Heart left ventricle (tissue), 16 donors: ENCODE measurements around the gene GET3. TPM values are rescaled to one million over a fixed set of nuclear protein-coding genes. Genes with fewer than 3 reads are reported as not detected.
A peak's percentile ranks its signal among the peaks of the same experiment; 100 is the strongest.

Source experiments
- ATAC-seq, 4 donors: fragments of 200-7000 bp; cut with Tn5 transposase; one replicate each; pipeline ENCODE4 v1.9.1; 2020 to 2022; ENCODE audit warnings: moderate library complexity in 4 of 4, mild to moderate bottlenecking in 3 of 4, moderate number of reproducible peaks in 1 of 4
- DNase-seq, 5 donors: peaks; one replicate each; pipeline ENCODE4 v3.0.0-alpha.2; 2020
- H3K27ac ChIP-seq, 12 donors: fragments of 200-600 bp; sonication (generic) in 4 of 12; one replicate each; pipeline versions ENCODE4 v1.5.0 to v1.8.0; 2016 to 2022; ENCODE audit warnings: mild to moderate bottlenecking in 2 of 12
- H3K27me3 ChIP-seq, 9 donors: fragments of 200-600 bp; sonication (generic) in 2 of 9; one replicate each; pipeline versions ENCODE4 v1.5.1 to v1.8.0; 2016 to 2022; ENCODE audit warnings: mild to moderate bottlenecking in 3 of 9
- H3K36me3 ChIP-seq, 9 donors: fragments of 200-600 bp; sonication (generic) in 2 of 9; one replicate each; pipeline versions ENCODE4 v1.5.0 to v1.8.0; 2018 to 2022; ENCODE audit warnings: mild to moderate bottlenecking in 2 of 9
- H3K4me1 ChIP-seq, 12 donors: fragments of 200-600 bp; sonication (generic) in 4 of 12; one replicate each; pipeline versions ENCODE4 v1.5.0 to v1.8.0; 2016 to 2022; ENCODE audit warnings: mild to moderate bottlenecking in 3 of 12
- H3K4me3 ChIP-seq, 12 donors: fragments of 200-600 bp; sonication (generic) in 4 of 12; one replicate each; pipeline versions ENCODE4 v1.5.0 to v1.8.0; 2017 to 2022; ENCODE audit warnings: mild to moderate bottlenecking in 9 of 12, moderate library complexity in 4 of 12
- H3K9me3 ChIP-seq, 12 donors: fragments of 200-600 bp; sonication (generic) in 4 of 12; one replicate each; pipeline versions ENCODE4 v1.5.0 to v1.8.0; 2016 to 2022; ENCODE audit warnings: mild to moderate bottlenecking in 1 of 12
- POLR2A ChIP-seq, 2 donors: fragments of 450-650 bp; IDR thresholded peaks; one replicate each; pipeline ENCODE4 v1.6.1; 2017; ENCODE audit warnings: antibody characterized with exemption in 2 of 2, mild to moderate bottlenecking in 2 of 2, moderate library complexity in 2 of 2
- WGBS, 4 donors: extraction: QIAGEN DNeasy Blood & Tissue Kit in 2 of 4; methylation state at CpG; one replicate each; pipeline versions ENCODE4 v1.1.5 to v1.1.7; 2013 to 2018; 5-methylcytosine and 5-hydroxymethylcytosine counted together
- intact Hi-C, 10 donors: fragments of 100-400 bp; cut with DNase I; formaldehyde crosslinking; loops; one replicate each; pipeline versions ENCODE4 v1.11.1 to v1.14.2; 2022
- polyA plus RNA-seq, 2 donors: library from polyadenylated mRNA; stranded (reverse); fragments of 200-250 nt; gene quantifications; one replicate each; pipeline ENCODE4 v1.2.3, GENCODE V29; 2013
- total RNA-seq, 9 donors: library from RNA; depleted of rRNA in 2 of 9; stranded (reverse); fragments of >200 nt in 2 of 9; fragmentation: NEBNext Ultra II Directional in 3 of 9; extraction: Animal tissue kit (Norgen Biotek cat#: 25700) in 3 of 9; gene quantifications; one replicate each; pipeline versions ENCODE4 v1.1.0 to v1.2.4, GENCODE V29; 2016 to 2023
- TF ChIP-seq, protein P1 (sequence below), 12 donors: fragments of 200-600 bp; sonication (generic) in 4 of 12; IDR thresholded peaks; one replicate each; pipeline versions ENCODE4 v1.5.0 to v1.8.0; 2018 to 2022; ENCODE audit warnings: antibody characterized with exemption in 12 of 12, mild to moderate bottlenecking in 5 of 12
- donor health status: ischemic (EF 13 %, LVEDD 7.1; RV severe dilation, severe dysfunction).
- donor health status: healthy with polysubstance abuse.
- donor health status: DM: no; HTN: yes; CAD: no.
- donor health status: DM: no; HTN: no; CAD: no.
- donor health status: ischemic (EF 25% LVEDD 6.9; RV normal size, moderate dysfunction).
- donor health status: ischemic (EF 25% LVEDD 5.7; RV mildly dilated, moderate dysfunction).
- donor health status: healthy.
- donor health status: DM: yes; HTN: yes; CAD: no.
- donor health status: ischemic (EF 35%, LVEDD 5.7; RV mildly dilated, moderate dysfunction).
- donor health status: nonischemic (EF 11% LVEDD 7.7; RV severe dilation, severe dysfunction).
- donor health status: DM: yes; HTN: yes; CAD: no.
- donor health status: PGD.
- donor health status: ischemic (EF 29% LVEDD 5.4; RV normal size, mild dysfunction).
- donor health status: nonischemic (EF 23%, LVEDD 6.1; RV moderate dilation, normal function).

Gene GET3
- total and polyA plus RNA-seq, 11 donors: 54.3 to 133 (median 62.9) TPM

DNA sequence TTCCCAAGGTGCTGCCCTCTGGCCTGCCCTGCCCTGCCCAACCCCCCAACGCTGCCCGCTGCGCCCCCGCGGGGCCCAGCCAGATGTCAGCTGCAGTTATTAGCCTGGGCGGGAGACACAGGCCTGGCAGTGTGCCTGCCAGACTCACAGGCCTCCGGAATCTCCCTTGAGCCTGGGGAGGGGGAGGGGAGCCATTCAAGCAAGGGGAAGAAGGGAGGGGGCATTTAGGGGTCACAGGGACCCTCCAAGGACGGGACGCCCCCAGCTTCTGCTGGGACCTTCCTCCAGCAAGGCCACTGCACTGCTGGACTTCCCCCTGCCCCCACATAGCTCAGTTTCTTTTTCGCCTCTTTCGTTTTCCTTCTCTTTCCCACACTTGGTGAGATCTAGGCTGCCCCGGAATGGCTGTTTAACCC, 51.4 kb downstream of the GET3 start:
- H3K4me3 ChIP-seq: peak overlapping the region in 10 of 12 donors; percentile 63 to 99 (median 88)
- H3K4me1 ChIP-seq: peaks cover 4 to 70% (median 58%) of the 10 kb centered on the region in 12 donors
- no peaks in the 10 kb centered on the region for H3K9me3 ChIP-seq
- H3K27ac ChIP-seq: peak overlapping the region; percentile 95 to 100 (median 99)
- WGBS, 4 donors: 1 to 4% (median 3%) methylated on average over 12 of the region's 12 CpGs
- TF ChIP-seq, protein P1, sequence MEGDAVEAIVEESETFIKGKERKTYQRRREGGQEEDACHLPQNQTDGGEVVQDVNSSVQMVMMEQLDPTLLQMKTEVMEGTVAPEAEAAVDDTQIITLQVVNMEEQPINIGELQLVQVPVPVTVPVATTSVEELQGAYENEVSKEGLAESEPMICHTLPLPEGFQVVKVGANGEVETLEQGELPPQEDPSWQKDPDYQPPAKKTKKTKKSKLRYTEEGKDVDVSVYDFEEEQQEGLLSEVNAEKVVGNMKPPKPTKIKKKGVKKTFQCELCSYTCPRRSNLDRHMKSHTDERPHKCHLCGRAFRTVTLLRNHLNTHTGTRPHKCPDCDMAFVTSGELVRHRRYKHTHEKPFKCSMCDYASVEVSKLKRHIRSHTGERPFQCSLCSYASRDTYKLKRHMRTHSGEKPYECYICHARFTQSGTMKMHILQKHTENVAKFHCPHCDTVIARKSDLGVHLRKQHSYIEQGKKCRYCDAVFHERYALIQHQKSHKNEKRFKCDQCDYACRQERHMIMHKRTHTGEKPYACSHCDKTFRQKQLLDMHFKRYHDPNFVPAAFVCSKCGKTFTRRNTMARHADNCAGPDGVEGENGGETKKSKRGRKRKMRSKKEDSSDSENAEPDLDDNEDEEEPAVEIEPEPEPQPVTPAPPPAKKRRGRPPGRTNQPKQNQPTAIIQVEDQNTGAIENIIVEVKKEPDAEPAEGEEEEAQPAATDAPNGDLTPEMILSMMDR (IDR thresholded peaks at IDR 0.05): peak in 3 of 12 donors; percentile 8 to 28 (median 25)
- TF ChIP-seq POLR2A (IDR thresholded peaks at IDR 0.05): no peak
- peak; percentile 91 to 95 (median 92) for DNase-seq
- intact Hi-C loops: loop anchor here in 1 of 10 donors (10.0 kb wide), 1 partner anchor 366 kb away; the partner anchor contains the start of genes IER2 and STX10
- no peaks in the 10 kb centered on the region for H3K27me3 ChIP-seq
- peak in 2 of 4 donors; percentile 1 to 2 for ATAC-seq
- H3K36me3 ChIP-seq: peaks cover 0 to 12% (median 0%) of the 10 kb centered on the region in 9 donors

DNA sequence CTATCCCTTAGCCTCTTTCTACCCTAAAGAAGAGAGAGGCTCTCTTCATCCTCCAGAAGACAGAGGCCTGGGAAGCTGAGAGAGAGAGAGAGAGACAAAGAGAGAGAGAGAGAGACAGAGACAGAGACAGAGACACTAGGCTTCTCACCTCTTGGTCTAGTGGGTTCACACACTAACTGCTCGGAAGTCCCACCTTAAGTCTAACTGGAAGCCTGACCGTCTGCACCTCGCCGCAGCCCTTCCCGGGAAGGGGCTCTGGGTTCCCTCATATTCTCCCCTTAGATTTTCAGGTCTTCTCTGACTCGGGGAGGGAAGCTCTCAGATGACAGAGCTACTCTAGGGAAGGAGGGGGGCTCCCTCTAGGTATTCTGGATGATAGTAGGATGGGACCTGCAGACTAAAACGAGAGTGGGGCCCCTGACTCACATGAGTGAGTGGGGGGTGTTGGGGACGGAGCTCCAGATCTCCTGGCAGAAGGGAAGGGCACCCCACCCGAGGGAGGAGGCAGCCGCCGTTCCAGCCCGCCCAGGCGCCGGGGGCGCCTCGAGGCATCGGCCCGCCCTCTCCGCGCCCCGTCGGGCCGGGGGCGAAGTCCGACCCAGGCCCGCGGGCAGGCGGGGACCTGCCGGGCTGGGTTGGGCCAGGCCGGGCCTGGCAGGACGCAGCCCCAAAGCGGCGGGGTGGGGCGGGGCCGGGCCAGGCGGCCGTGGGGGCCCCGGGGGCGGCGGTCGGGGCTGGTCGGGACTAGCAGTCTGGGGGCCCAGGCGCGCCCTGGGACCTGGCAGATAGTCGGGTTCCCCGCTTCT, 52.0 kb downstream of the GET3 start:
- H3K27ac ChIP-seq: peak overlapping the region; percentile 95 to 100 (median 99)
- H3K4me1 ChIP-seq: peaks cover 2 to 70% (median 55%) of the 10 kb centered on the region in 12 donors
- DNase-seq (no peak), ATAC-seq (no peak)
- TF ChIP-seq, protein P1 (IDR thresholded peaks at IDR 0.05): no peak
- TF ChIP-seq POLR2A (IDR thresholded peaks at IDR 0.05): no peak
- peaks cover 0 to 12% (median 0%) of the 10 kb centered on the region in 9 donors for H3K36me3 ChIP-seq
- intact Hi-C loops: loop anchor here in 1 of 10 donors (10.0 kb wide), 1 partner anchor 366 kb away; the partner anchor contains the start of genes IER2 and STX10
- H3K27me3 ChIP-seq: no peaks in the 10 kb centered on the region
- H3K9me3 ChIP-seq: no peaks in the 10 kb centered on the region
- H3K4me3 ChIP-seq: peak overlapping the region; percentile 15 to 99 (median 84)
- WGBS, 4 donors: 2 to 10% (median 3%) methylated on average over 7 to 46 of the region's 46 CpGs

DNA sequence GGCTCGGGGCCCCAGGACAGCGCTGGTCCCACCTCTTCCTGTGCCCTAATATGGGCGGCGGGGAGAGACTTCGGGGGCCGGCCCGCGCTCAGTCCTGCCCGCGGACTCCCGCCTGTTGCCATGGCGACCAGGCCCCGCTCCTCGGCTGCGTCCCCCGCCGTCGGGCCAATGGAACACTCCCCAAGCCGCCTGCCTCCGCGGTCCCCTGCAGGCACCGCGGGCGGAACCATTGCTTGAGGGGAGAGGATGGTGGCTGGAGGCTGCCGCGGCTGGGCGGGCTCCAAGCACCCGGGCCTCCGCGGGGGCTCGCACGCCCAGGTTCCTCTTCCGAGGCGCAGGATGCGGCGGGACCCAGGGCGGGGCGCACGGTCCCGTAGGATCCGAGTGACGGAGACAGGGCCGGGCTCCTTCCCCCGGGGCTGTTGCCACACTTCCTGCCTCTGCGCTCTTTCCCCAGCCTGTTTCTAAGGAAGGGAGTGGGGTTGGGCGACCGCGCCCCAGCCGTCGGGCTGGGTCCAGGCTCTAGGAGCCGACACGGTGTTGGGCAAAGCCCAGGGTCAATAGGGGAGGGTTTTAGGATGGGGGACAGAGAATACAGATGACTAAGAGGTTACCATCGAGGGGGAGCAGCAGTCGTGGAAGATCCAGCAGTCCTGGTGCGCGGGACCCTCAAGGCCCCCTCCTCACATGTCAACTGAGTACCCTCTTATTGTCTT, 52.8 kb downstream of the GET3 start:
- H3K36me3 ChIP-seq: peaks cover 0 to 12% (median 0%) of the 10 kb centered on the region in 9 donors
- intact Hi-C loops: loop anchor here in 1 of 10 donors (10.0 kb wide), 1 partner anchor 365 kb away; the partner anchor contains the start of genes IER2 and STX10
- peaks cover 0 to 65% (median 54%) of the 10 kb centered on the region in 12 donors for H3K4me1 ChIP-seq
- DNase-seq (peak; percentile 98 to 99 (median 98)), ATAC-seq (peak; percentile 44 to 62 (median 54))
- TF ChIP-seq POLR2A (IDR thresholded peaks at IDR 0.05): peak in 1 of 2 donors; percentile 83
- TF ChIP-seq, protein P1 (IDR thresholded peaks at IDR 0.05): no peak
- H3K27ac ChIP-seq: peak overlapping the region; percentile 95 to 100 (median 99)
- whole genome bisulfite sequencing, 4 donors: 0 to 2% (median 1%) methylated on average over 16 to 56 of the region's 56 CpGs
- no peaks in the 10 kb centered on the region for H3K9me3 ChIP-seq
- no peaks in the 10 kb centered on the region for H3K27me3 ChIP-seq
- H3K4me3 ChIP-seq: peak overlapping the region; percentile 15 to 99 (median 84)
